Transverse colon (tissue), 4 donors: ENCODE measurements around the gene UBASH3A.

Experiments used
- CTCF ChIP-seq, 5 experiments: fragments of 200-600 bp in 3 of 5; fragments of 450-650 bp in 2 of 5; sonication (generic) in 3 of 5; IDR thresholded peaks; 1 replicate in 2 of 5; 2 replicates in 3 of 5; pipeline ENCODE4 v1.5.1; 2016 to 2017; ENCODE audit warnings: antibody characterized with exemption in 5 of 5, inconsistent platforms in 3 of 5, mild to moderate bottlenecking in 2 of 5, moderate library complexity in 1 of 5
- POLR2AphosphoS5 ChIP-seq, 3 donors: sonication (generic); formaldehyde crosslinking; IDR thresholded peaks; one replicate each; pipeline ENCODE4 v1.6.1; 2016; ENCODE audit warnings: antibody characterized with exemption in 3 of 3

GRCh38 chr21:42363312-42363711 lies 40.4 kb upstream of the UBASH3A start:
- no peak for TF ChIP-seq POLR2AphosphoS5 (IDR thresholded peaks at IDR 0.05)
- TF ChIP-seq CTCF (IDR thresholded peaks at IDR 0.05), result no peak
